ENCODE results near the gene TTC7B. TPM values are rescaled to one million over a fixed set of nuclear protein-coding genes. Genes with fewer than 3 reads are reported as not detected.

TTC7B gene
- total and polyA plus RNA-seq, 2 of the 13 experiments (the other 11 are each of a cell fraction or from before 2014, with no cell fraction given), result 1.3 to 3.2 TPM

DNA sequence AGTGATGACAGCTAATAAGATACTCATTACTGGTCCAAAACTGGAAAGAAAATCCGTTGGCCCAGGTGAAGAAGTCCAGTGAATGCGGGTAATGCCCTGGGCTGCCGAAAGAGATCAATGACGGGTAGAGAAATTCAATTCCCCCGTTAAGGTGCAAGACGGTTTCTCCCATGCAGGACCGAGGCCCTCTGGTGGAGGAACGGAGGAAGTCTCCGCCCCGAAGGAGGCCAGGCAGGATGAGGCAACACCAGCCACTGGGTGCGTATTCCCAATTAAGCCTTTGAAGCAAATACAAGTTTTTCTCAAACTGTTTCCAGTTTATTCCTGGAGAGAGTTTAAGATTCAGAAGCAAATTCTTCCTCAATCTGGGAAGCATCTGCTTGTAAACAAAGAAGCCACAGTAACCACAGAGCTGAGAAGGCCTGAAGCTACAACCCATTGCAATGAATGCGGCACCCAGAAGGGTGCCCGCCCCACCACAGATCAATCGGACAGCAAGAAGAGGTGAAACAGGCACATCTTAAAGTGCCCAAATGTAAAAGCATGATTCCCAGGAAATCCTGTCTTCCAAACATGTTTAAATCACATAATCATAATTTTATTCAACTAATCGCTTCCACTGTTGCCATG, 118.5 kb downstream of the TTC7B start (continued):
- TF ChIP-seq, protein P1, sequence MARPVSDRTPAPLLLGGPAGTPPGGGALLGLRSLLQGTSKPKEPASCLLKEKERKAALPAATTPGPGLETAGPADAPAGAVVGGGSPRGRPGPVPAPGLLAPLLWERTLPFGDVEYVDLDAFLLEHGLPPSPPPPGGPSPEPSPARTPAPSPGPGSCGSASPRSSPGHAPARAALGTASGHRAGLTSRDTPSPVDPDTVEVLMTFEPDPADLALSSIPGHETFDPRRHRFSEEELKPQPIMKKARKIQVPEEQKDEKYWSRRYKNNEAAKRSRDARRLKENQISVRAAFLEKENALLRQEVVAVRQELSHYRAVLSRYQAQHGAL (CRISPR knock-in tag; IDR thresholded peaks at IDR 0.05; ENCODE audit: not compliant biosample characterization), result no peak
- TF ChIP-seq YY1 (IDR thresholded peaks at IDR 0.05; ENCODE audit: insufficient read depth, insufficient replicate concordance, low read depth, low read length) (peak; percentile 36), SMC3 (IDR thresholded peaks at IDR 0.05; ENCODE audit: low read length) (peak; percentile 91), CEBPB (IDR thresholded peaks at IDR 0.05; ENCODE audit: borderline replicate concordance, low read depth, low read length) (peak; percentile 86), TEAD3 (CRISPR knock-in tag; optimal IDR thresholded peaks at IDR 0.05; ENCODE audit: borderline replicate concordance) (peak; percentile 15), RXRB (CRISPR knock-in tag; IDR thresholded peaks at IDR 0.05; ENCODE audit: borderline replicate concordance) (peak; percentile 37; the same call in 1 of the 2 replicates), ZNF773 (CRISPR knock-in tag; IDR thresholded peaks at IDR 0.05; ENCODE audit: borderline replicate concordance) (no peak), CEBPG (CRISPR knock-in tag; IDR thresholded peaks at IDR 0.05) (peak; percentile 85), STAG1 (CRISPR knock-in tag; IDR thresholded peaks at IDR 0.05) (peak; percentile 96), SMARCC2 (IDR thresholded peaks at IDR 0.05) (no peak), JUNB (CRISPR knock-in tag; IDR thresholded peaks at IDR 0.05; ENCODE audit: borderline replicate concordance) (no peak)
- TF ChIP-seq, protein P2, sequence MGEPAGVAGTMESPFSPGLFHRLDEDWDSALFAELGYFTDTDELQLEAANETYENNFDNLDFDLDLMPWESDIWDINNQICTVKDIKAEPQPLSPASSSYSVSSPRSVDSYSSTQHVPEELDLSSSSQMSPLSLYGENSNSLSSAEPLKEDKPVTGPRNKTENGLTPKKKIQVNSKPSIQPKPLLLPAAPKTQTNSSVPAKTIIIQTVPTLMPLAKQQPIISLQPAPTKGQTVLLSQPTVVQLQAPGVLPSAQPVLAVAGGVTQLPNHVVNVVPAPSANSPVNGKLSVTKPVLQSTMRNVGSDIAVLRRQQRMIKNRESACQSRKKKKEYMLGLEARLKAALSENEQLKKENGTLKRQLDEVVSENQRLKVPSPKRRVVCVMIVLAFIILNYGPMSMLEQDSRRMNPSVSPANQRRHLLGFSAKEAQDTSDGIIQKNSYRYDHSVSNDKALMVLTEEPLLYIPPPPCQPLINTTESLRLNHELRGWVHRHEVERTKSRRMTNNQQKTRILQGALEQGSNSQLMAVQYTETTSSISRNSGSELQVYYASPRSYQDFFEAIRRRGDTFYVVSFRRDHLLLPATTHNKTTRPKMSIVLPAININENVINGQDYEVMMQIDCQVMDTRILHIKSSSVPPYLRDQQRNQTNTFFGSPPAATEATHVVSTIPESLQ (CRISPR knock-in tag; conservative IDR thresholded peaks at IDR 0.05), result no peak
- TF ChIP-seq, protein P3, sequence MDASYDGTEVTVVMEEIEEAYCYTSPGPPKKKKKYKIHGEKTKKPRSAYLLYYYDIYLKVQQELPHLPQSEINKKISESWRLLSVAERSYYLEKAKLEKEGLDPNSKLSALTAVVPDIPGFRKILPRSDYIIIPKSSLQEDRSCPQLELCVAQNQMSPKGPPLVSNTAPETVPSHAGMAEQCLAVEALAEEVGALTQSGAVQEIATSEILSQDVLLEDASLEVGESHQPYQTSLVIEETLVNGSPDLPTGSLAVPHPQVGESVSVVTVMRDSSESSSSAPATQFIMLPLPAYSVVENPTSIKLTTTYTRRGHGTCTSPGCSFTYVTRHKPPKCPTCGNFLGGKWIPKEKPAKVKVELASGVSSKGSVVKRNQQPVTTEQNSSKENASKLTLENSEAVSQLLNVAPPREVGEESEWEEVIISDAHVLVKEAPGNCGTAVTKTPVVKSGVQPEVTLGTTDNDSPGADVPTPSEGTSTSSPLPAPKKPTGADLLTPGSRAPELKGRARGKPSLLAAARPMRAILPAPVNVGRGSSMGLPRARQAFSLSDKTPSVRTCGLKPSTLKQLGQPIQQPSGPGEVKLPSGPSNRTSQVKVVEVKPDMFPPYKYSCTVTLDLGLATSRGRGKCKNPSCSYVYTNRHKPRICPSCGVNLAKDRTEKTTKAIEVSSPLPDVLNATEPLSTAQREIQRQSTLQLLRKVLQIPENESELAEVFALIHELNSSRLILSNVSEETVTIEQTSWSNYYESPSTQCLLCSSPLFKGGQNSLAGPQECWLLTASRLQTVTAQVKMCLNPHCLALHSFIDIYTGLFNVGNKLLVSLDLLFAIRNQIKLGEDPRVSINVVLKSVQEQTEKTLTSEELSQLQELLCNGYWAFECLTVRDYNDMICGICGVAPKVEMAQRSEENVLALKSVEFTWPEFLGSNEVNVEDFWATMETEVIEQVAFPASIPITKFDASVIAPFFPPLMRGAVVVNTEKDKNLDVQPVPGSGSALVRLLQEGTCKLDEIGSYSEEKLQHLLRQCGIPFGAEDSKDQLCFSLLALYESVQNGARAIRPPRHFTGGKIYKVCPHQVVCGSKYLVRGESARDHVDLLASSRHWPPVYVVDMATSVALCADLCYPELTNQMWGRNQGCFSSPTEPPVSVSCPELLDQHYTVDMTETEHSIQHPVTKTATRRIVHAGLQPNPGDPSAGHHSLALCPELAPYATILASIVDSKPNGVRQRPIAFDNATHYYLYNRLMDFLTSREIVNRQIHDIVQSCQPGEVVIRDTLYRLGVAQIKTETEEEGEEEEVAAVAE (CRISPR knock-in tag; IDR thresholded peaks at IDR 0.05; ENCODE audit: borderline replicate concordance), result peak; percentile 19; the same call in 1 of the 2 replicates
- TF ChIP-seq, protein P4, sequence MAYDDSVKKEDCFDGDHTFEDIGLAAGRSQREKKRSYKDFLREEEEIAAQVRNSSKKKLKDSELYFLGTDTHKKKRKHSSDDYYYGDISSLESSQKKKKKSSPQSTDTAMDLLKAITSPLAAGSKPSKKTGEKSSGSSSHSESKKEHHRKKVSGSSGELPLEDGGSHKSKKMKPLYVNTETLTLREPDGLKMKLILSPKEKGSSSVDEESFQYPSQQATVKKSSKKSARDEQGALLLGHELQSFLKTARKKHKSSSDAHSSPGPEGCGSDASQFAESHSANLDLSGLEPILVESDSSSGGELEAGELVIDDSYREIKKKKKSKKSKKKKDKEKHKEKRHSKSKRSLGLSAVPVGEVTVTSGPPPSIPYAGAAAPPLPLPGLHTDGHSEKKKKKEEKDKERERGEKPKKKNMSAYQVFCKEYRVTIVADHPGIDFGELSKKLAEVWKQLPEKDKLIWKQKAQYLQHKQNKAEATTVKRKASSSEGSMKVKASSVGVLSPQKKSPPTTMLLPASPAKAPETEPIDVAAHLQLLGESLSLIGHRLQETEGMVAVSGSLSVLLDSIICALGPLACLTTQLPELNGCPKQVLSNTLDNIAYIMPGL (CRISPR knock-in tag; IDR thresholded peaks at IDR 0.05; ENCODE audit: borderline replicate concordance in 1 of 2, low read depth in 1 of 2), result 0 out of 4 replicates have a peak, but pooled peaks of 1 of the 2 experiments have one; percentile 51
- TF ChIP-seq, protein P5, sequence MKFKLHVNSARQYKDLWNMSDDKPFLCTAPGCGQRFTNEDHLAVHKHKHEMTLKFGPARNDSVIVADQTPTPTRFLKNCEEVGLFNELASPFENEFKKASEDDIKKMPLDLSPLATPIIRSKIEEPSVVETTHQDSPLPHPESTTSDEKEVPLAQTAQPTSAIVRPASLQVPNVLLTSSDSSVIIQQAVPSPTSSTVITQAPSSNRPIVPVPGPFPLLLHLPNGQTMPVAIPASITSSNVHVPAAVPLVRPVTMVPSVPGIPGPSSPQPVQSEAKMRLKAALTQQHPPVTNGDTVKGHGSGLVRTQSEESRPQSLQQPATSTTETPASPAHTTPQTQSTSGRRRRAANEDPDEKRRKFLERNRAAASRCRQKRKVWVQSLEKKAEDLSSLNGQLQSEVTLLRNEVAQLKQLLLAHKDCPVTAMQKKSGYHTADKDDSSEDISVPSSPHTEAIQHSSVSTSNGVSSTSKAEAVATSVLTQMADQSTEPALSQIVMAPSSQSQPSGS (CRISPR knock-in tag; IDR thresholded peaks at IDR 0.05), result 0 out of 2 replicates have a peak, but pooled peaks have one; percentile 34
- TF ChIP-seq, protein P6, sequence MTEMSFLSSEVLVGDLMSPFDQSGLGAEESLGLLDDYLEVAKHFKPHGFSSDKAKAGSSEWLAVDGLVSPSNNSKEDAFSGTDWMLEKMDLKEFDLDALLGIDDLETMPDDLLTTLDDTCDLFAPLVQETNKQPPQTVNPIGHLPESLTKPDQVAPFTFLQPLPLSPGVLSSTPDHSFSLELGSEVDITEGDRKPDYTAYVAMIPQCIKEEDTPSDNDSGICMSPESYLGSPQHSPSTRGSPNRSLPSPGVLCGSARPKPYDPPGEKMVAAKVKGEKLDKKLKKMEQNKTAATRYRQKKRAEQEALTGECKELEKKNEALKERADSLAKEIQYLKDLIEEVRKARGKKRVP (CRISPR knock-in tag; IDR thresholded peaks at IDR 0.05), result peak in 1 of 2 experiments; percentile 60; a peak in 2 of 4 replicates
